Activated CD8-positive, alpha-beta memory T cell treated with anti-CD3 and anti-CD28 coated beads, Interleukin-2, amount 50 U/mL, for 24 hours (primary cell): ENCODE data around the gene EXOSC7.

Experiments used
- DNase-seq: peaks from one replicate; pipeline ENCODE4 v3.0.0-alpha.2; 2020; ENCODE audit errors: extremely low read depth

EXOSC7 gene

DNA sequence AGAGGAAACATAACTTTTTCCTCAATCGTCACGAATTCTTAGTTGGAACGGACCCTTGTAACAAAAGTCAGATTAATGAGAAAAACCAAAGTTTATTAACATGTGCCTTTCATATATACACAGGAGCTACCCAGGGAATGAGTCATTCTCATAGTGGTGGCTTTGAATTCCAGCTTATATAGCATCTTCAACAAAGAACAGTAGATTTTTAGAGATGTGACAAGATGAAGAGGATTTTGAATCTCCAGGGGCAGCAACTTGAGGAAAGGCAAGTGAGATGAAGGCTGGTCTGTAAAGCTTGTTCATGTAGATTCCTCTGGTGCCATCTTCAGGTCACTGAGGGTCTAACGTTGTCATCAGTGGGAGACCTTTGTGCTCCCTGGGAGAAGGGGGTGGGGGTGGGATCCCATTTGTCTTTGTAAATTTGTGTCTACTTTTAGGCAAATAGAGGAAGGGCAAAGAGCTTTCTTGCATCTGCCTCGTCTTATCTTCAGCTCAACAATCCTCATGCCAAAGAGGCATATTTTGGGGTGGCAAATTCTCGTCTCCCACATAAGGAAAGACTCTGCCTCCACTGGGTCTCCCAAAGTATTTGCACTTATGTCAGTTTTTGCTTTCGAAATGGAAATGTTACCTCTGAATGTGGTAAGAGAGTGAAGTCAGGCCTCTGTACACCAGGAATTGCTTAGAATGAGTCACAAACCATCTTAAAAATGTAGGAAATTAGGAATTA, 79.5 kb downstream of the EXOSC7 start:
- no peak for DNase-seq

DNA sequence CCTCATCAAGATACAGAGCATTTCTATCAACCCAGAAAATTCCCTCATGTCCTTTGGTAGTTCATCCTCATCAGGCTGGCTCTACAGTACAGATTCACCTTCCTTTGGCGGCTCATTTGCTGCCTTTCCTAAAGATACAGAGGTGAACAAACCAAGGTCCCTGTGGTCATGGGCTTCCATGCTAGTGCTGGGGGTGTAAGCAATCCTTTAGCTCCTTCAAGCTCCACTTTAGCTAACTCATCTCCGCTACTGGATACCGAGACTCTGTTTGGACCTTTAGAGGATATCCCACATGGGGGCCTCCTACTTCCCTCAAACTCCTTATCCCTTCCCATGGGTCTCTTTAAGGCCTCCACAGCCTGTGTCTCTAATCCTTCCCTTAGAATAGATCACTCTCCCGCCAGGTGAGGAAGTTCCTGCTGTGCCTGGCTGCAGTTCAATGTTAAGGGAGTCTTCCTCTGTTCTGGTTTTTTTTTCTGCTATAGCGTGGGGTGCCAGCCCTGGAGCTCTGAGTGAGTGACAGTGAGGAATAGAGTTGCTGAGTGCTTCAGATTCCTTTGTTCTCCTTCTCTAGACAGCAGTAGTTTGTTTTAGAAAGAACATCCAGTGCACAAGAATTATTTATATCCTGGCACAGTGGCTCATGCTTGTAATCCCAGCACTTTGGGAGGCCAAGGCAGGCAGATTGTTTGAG, 80.7 kb downstream of the EXOSC7 start:
- DNase-seq: no peak

DNA sequence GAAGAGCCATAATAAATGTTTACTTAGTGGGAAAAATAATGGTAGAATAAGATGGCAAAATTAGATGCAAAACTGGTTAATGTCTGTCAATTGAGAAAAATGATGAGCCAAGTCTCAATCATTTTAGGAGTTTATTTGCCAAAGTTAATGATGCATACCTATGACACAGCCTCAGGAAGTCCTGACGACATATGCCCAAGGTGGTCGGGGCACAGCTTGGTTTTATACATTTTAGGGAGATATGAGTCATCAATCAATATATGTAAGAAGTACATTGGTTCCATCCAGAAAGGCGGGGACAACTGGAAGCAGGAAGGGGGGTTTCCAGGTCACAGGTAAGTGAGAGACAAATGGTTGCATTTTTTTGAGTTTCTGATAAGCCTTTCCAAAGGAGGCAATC, 81.5 kb downstream of the EXOSC7 start:
- no peak for DNase-seq

DNA sequence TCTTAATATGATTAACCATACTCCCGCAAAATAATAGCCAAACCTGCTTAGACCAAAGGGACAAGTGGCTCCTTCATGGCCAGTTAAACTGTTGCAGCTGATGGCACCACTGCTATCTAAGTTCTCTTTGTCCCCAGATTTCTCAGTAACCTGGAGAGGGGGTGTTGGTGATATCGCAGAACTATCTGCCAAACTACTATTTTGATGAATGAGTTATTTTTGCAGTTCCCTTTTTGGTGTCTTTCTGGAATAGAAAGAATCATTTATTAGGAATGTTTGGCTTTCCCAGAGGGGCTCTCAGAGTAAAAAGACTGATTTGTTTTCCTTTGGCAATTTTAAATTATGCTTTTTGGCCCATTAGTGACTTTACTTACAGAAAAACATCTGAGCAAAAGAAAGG, 83.1 kb downstream of the EXOSC7 start:
- DNase-seq: no peak

DNA sequence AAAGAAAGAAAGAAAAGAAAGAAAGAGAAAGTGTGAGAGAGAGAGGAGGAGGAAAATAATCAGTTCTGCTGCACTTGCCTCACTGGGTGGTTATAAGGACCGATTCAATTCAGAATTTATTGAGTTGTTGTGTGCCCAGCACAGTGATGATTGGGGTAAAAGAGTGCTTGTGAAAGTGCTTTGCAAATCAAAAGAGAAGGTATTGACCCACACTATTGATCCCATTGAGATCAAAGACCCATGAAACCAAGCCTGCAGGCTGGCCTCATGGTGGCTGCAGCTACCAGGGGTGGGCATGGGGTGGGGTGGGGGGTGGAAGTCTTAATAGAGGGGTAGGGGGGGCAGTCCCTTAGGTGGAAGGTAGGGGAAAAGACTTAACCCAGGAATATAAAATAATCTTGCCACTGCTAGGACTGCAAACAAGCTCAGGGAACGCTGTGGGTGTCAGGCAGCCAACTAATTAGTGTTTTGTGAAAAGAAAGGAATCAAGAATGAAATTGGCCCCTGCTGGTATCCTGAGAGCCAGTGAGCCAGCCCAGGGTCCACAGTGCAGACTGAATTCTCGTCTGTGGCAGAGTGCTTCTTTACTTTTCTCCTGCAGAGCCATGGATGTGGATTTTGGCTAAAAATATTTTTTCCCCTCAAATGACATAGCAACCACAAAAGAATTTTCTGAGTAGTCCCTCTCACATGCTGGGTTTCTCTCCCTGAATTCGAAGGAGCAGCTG, 84.3 kb downstream of the EXOSC7 start:
- no peak for DNase-seq
